Panc1 (cell line): ENCODE measurements around the gene HFE.

Experiments
- POLR2AphosphoS5 ChIP-seq: IDR thresholded peaks from 2 replicates; pipeline ENCODE4 v1.6.1; 2012; ENCODE audit warnings: mild to moderate bottlenecking, low read depth, low read length, moderate library complexity
- SIN3A ChIP-seq: IDR thresholded peaks from 2 replicates; pipeline ENCODE4 v1.6.1; 2012; ENCODE audit warnings: low read depth, mild to moderate bottlenecking, low read length, moderate library complexity, borderline replicate concordance; ENCODE audit not compliant: insufficient read depth
- TCF7L2 ChIP-seq: IDR thresholded peaks from 2 replicates; pipeline ENCODE4 v1.6.1; 2011; ENCODE audit warnings: mild to moderate bottlenecking, low read depth, low read length, inconsistent platforms
- TF ChIP-seq, protein P1 (sequence below): fragments of 450-650 bp; IDR thresholded peaks from 2 replicates; pipeline ENCODE4 v1.5.1; 2017; ENCODE audit warnings: mild to moderate bottlenecking
- TF ChIP-seq, protein P2 (sequence below), 2 experiments: IDR thresholded peaks; 2 replicates each; pipeline ENCODE4 v1.6.1; 2011 to 2012; ENCODE audit warnings: low read depth in 2 of 2, control low read depth in 1 of 2, low read length in 1 of 2, mild to moderate bottlenecking in 1 of 2, moderate library complexity in 1 of 2; ENCODE audit not compliant: insufficient read depth in 1 of 2

GRCh38 chr6:26065952-26066380 is 21.3 kb upstream of the HFE start:
- TF ChIP-seq, protein P1, sequence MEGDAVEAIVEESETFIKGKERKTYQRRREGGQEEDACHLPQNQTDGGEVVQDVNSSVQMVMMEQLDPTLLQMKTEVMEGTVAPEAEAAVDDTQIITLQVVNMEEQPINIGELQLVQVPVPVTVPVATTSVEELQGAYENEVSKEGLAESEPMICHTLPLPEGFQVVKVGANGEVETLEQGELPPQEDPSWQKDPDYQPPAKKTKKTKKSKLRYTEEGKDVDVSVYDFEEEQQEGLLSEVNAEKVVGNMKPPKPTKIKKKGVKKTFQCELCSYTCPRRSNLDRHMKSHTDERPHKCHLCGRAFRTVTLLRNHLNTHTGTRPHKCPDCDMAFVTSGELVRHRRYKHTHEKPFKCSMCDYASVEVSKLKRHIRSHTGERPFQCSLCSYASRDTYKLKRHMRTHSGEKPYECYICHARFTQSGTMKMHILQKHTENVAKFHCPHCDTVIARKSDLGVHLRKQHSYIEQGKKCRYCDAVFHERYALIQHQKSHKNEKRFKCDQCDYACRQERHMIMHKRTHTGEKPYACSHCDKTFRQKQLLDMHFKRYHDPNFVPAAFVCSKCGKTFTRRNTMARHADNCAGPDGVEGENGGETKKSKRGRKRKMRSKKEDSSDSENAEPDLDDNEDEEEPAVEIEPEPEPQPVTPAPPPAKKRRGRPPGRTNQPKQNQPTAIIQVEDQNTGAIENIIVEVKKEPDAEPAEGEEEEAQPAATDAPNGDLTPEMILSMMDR = peak; percentile 94
- TF ChIP-seq POLR2AphosphoS5 (no peak), SIN3A (no peak), TCF7L2 (peak; percentile 66)
- TF ChIP-seq, protein P2, sequence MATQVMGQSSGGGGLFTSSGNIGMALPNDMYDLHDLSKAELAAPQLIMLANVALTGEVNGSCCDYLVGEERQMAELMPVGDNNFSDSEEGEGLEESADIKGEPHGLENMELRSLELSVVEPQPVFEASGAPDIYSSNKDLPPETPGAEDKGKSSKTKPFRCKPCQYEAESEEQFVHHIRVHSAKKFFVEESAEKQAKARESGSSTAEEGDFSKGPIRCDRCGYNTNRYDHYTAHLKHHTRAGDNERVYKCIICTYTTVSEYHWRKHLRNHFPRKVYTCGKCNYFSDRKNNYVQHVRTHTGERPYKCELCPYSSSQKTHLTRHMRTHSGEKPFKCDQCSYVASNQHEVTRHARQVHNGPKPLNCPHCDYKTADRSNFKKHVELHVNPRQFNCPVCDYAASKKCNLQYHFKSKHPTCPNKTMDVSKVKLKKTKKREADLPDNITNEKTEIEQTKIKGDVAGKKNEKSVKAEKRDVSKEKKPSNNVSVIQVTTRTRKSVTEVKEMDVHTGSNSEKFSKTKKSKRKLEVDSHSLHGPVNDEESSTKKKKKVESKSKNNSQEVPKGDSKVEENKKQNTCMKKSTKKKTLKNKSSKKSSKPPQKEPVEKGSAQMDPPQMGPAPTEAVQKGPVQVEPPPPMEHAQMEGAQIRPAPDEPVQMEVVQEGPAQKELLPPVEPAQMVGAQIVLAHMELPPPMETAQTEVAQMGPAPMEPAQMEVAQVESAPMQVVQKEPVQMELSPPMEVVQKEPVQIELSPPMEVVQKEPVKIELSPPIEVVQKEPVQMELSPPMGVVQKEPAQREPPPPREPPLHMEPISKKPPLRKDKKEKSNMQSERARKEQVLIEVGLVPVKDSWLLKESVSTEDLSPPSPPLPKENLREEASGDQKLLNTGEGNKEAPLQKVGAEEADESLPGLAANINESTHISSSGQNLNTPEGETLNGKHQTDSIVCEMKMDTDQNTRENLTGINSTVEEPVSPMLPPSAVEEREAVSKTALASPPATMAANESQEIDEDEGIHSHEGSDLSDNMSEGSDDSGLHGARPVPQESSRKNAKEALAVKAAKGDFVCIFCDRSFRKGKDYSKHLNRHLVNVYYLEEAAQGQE (IDR thresholded peaks at IDR 0.05; ENCODE audit: insufficient read depth in 1 of 2, low read depth in 2 of 2, low read length in 1 of 2) = no peak
